DOHH2 (cell line): Measurements from ENCODE around the gene DLGAP1.

ENCODE experiments used
- CTCF ChIP-seq: fragments of 200-600 bp; sonication (generic); IDR thresholded peaks from one replicate; pipeline ENCODE4 v1.5.1; 2014; ENCODE audit warnings: antibody characterized with exemption, mild to moderate bottlenecking, low read depth, low read length; ENCODE audit not compliant: poor library complexity, severe bottlenecking
- EZH2phosphoT487 ChIP-seq: fragments of 200-600 bp; sonication (generic); IDR thresholded peaks from 2 replicates; pipeline ENCODE4 v1.6.1; 2017; ENCODE audit warnings: borderline replicate concordance, mild to moderate bottlenecking, antibody characterized with exemption, low read length, moderate library complexity, mixed read lengths

- no peak for TF ChIP-seq CTCF
- TF ChIP-seq EZH2phosphoT487 = no peak
These were observed 335.3 kb downstream of the DLGAP1 start for GRCh38 chr18:4119813-4120212.
